22Rv1 (cell line): ENCODE data around the gene TNFRSF1B.

Experiments
- CTCF ChIP-seq: fragments of 450-650 bp; IDR thresholded peaks from 2 replicates; pipeline ENCODE4 v1.5.1; 2017; ENCODE audit warnings: mild to moderate bottlenecking
- ZFX ChIP-seq: fragments of 450-650 bp; IDR thresholded peaks from 2 replicates; pipeline ENCODE4 v1.6.1; 2017; ENCODE audit warnings: antibody characterized with exemption, borderline replicate concordance

GRCh38 chr1:12138196-12139168 is 28.3 kb upstream of the TNFRSF1B start:
- TF ChIP-seq CTCF (no peak), ZFX (no peak)
